ENCODE results near the gene IRGC.

DNA sequence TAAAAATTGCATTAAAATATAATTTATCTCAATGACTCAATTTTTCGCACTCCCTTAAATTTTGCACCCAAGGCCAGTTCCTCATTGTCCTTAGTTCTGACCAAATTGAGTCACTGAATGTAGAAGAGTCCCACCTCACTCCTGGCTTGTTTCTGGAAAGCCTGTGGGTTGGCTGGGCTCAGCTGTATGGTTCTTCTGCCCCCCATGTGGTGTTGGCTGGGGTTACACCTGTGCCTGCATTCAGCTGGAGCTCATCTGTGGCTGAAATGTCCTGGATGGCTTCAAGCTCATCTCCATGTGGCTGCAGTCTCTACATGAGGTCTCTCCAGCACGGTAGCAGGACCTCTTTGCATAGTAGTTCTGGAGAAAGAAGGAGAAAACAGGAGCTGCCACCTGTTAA, 7.2 kb upstream of the IRGC start:
- TF ChIP-seq, protein P1, sequence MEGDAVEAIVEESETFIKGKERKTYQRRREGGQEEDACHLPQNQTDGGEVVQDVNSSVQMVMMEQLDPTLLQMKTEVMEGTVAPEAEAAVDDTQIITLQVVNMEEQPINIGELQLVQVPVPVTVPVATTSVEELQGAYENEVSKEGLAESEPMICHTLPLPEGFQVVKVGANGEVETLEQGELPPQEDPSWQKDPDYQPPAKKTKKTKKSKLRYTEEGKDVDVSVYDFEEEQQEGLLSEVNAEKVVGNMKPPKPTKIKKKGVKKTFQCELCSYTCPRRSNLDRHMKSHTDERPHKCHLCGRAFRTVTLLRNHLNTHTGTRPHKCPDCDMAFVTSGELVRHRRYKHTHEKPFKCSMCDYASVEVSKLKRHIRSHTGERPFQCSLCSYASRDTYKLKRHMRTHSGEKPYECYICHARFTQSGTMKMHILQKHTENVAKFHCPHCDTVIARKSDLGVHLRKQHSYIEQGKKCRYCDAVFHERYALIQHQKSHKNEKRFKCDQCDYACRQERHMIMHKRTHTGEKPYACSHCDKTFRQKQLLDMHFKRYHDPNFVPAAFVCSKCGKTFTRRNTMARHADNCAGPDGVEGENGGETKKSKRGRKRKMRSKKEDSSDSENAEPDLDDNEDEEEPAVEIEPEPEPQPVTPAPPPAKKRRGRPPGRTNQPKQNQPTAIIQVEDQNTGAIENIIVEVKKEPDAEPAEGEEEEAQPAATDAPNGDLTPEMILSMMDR (conservative IDR thresholded peaks at IDR 0.05; ENCODE audit: low read depth, low read length): no peak
- TF ChIP-seq RAD21 (IDR thresholded peaks at IDR 0.05; ENCODE audit: low read length) (no peak), POLR2A (IDR thresholded peaks at IDR 0.05; ENCODE audit: low read depth, low read length) (no peak), RCOR1 (IDR thresholded peaks at IDR 0.05; ENCODE audit: insufficient replicate concordance, low read length) (no peak), MXI1 (IDR thresholded peaks at IDR 0.05; ENCODE audit: borderline replicate concordance, low read depth, low read length) (no peak), SMC3 (IDR thresholded peaks at IDR 0.05; ENCODE audit: low read depth, low read length) (no peak), FOS (IDR thresholded peaks at IDR 0.05; ENCODE audit: low read depth, low read length) (no peak)
- TF ChIP-seq, protein P2, sequence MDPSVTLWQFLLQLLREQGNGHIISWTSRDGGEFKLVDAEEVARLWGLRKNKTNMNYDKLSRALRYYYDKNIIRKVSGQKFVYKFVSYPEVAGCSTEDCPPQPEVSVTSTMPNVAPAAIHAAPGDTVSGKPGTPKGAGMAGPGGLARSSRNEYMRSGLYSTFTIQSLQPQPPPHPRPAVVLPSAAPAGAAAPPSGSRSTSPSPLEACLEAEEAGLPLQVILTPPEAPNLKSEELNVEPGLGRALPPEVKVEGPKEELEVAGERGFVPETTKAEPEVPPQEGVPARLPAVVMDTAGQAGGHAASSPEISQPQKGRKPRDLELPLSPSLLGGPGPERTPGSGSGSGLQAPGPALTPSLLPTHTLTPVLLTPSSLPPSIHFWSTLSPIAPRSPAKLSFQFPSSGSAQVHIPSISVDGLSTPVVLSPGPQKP (IDR thresholded peaks at IDR 0.05; ENCODE audit: borderline replicate concordance, low read depth, low read length): no peak

All from IMR-90 (cell line).